SH-SY5Y (cell line): ENCODE data around the gene ARL3.

ENCODE experiments used
- GATA2 ChIP-seq: IDR thresholded peaks from 2 replicates; pipeline ENCODE4 v1.6.1; 2011; ENCODE audit warnings: mild to moderate bottlenecking, low read depth, low read length
- GATA3 ChIP-seq: IDR thresholded peaks from 2 replicates; pipeline ENCODE4 v1.6.1; 2011; ENCODE audit warnings: low read depth, mild to moderate bottlenecking, low read length, moderate library complexity

The ARL3 gene, protein sequence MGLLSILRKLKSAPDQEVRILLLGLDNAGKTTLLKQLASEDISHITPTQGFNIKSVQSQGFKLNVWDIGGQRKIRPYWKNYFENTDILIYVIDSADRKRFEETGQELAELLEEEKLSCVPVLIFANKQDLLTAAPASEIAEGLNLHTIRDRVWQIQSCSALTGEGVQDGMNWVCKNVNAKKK

DNA sequence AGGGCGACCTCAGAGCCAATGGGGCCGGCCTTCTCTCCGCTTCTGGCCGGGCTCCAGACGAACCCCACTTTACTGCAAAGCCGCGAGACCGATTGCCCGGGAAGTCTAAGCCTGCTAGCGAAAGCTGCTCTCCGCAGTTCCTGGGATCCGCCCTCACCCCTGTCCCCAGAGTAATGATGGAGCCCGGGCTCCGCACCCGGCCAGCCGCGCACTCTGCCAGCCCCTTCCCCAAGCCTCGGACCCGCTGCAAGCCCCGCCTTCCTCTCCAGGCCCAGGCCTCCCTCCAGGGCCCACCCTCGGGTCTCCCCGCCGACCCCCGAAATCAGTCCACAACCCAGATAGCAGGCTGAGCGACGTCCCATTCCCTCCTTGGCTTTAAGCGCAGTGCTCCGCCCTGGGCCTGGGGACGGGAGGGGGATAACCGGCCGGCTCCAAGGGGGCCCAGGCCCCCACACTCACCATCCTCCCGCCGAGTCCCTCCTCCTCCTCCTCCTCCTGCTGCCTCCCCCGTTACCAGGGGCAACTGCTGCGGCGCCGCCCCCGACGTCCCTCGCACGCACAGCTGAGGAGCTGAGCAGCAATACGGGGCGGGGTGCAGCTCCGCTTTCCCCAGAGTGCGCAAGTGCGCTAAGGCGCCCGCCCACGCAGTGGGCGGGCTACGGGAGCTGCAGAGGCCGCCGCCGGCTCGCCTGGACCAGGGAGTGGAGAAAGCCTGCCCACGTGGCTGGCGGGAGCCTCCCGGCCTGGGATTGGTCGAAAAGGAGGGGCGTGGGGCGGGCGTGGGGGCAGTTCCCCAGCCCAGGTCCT lies at the start of gene ARL3:
Gene ARL3 (minus strand): TSS at position 584 of the 807 bp plus-strand sequence. CDS start 122 bp downstream, at position 462.
- TF ChIP-seq GATA3 (no peak), GATA2 (no peak; the same call in 1 of the 2 replicates)

DNA sequence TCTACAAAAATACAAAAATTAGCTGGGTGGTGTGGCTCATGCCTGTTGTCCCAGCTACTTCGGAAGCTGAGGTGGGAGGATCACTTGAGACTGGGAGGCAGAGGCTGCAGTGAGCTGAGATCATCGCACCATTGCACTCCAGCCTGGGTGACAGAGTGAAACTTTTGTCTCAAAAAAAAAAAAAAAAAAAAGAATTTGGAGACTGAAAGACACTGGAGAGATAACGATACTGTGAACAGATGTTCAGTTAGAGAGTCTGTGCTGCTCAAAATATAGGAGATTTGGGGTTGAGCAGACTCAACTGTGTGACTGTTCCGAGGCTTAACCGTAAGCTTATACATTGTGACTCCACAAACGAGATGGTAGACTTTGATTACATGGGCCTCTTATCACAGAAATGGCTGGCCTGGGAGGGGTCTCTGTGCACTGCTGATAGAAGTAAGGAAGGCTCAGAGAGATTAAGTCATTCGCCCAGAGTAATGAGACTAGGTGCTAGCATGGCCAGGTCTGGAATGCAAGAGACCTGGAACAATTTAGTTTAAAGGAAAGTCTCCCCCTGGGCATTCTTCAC lies 48.9 kb upstream of the ARL3 start:
- no peak for TF ChIP-seq GATA3
- TF ChIP-seq GATA2 = no peak

DNA sequence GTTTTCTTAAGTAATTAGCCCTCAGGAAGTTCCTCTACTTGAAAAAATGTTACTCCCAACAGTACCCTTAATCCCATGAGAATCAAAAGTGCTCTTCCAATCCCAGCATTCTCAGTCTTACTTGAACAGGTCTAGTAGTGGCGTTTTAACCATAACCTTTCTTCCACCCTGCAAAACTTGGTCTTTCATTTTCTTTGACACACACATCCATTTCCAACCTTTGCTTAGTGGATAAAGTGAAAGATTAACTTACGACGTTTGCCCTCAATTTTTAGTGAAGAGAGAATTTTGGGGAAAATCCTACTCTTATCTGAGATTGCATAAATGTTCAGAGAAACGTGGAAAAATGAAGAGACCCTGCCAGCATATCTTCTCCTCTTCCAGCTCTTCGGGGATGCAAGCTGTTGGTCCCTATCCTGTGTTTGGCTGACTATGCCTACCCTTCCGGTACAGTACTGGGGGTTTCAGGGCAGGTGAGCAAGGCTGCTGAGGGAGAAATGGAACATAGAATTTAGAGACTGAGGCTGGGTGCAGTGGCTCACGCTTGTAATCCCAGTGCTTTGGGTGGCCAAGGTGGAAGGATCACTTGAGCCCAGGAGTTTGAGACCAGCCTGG lies 48.3 kb upstream of the ARL3 start:
- no peak for TF ChIP-seq GATA3
- no peak for TF ChIP-seq GATA2

DNA sequence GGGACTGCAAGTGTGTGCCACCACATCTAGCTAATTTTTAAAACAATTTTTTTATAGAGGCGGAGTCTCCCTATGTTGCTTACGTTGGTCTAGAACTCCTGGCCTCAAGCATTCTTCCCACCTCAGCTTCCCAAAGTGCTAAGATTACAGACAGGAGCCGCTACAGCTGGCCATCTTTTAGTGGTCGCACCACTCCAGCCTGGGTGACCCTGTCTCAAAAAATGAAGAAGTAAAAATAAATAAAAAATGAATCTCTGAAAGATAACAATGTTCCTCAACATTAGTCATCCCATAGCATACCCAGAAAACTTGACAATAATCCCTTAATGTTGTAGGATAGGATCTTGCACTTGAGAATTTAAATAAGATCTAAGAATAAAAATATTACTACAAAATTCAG lies 47.8 kb upstream of the ARL3 start:
- no peak for TF ChIP-seq GATA3
- no peak for TF ChIP-seq GATA2

DNA sequence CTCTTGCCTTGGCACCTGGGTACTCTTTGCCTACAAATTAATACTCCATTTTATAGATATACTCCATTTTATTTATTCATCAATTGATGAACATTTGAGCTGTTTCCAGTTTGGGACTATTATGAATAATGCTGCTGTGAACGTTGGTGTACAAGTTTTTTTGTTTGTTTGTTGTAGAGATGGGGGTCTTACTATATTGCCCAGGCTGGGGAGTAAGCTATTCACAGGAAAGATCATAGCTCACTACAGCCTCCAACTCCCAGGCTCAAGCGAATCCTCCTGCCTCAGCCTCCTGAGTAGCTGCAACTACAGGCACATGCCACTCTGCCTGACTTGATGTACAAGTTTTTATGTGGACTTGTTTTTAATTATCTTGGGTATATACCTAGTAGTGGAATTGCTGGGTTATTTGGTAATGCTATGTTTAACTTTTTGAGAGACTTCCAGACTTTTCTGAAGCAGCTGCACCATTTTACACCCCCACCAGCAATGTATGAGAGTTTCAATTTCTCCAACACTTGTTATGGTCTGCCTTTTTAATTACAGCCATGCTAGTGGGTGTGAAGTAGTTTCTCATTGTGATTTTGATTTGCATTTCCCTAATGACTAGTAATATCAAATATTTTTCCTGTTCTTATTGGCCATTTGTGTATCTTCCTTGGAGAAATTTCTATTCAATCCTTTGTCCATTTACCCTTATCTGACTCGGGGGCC lies 45.5 kb upstream of the ARL3 start:
- TF ChIP-seq GATA3 (no peak), GATA2 (no peak)

DNA sequence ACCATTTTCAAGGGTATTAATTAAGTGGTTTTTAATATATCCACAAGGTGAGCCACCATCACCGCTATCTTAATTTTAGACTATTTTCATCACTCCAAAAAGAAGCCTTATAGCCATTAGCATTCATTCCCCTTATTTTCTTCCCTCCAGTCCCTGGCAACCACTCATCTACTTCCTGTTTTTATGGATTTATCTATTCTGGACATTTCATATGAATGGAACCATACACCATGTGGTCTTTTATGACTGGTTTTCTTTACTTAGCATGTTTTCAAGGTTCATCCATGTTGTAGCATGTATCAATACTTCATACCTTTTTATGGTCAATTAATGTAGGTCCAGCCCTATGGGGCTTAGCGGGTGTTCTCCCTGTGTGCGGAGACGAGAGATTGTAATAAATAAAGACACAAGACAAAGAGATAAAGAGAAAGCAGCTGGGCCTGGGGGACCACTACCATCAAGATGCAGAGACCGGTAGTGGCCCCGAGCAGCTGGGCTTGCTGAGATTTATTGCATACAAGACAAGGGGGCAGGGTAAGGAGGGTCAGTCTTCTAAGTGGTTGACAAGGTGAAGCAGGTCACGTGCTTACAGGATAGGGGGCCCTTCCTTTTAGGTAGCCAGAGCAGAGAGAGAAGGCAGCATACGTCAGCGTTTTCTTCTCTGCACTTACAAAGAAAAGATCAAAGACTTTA lies 44.2 kb upstream of the ARL3 start:
- TF ChIP-seq GATA2 (no peak), GATA3 (no peak)

DNA sequence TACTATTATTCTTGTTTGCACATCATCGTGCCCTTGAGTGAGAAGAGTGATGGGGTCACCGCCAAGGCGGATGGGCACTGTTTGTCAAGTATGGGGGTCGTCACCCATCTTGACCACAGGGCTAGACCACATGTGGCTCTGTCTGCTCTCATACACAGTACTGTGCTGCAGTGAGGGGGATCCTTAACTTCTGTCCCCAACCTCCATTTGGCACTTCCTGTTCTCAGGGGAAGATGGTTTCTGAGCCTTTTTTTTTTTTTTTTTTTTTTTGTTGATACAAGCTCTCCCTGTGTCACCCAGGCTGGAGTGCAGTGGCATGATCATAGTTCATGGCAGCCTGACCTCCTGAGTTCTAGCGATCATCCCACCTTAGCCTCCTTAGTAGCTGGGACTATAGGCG lies 43.1 kb upstream of the ARL3 start:
- TF ChIP-seq GATA3 = no peak
- TF ChIP-seq GATA2 = no peak

DNA sequence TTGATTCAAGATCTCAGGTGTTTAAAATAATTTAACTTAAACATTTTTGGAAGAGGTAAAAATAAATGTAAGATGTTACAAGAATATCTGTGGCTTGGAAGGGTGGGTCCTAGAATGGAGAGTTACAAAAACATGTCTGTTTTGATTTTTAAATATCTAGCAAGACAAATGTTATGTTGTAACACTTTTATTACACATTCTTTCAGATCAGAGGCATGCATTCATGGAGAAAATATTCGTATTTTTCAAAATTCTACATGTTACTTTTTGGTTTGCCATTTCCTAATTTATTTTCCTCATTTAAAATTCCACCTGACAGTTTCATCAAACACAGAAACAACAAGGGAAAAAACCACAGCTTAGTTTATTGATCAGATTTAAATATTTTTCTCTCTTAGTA lies 39.5 kb upstream of the ARL3 start:
- TF ChIP-seq GATA2 = no peak
- TF ChIP-seq GATA3 = no peak

DNA sequence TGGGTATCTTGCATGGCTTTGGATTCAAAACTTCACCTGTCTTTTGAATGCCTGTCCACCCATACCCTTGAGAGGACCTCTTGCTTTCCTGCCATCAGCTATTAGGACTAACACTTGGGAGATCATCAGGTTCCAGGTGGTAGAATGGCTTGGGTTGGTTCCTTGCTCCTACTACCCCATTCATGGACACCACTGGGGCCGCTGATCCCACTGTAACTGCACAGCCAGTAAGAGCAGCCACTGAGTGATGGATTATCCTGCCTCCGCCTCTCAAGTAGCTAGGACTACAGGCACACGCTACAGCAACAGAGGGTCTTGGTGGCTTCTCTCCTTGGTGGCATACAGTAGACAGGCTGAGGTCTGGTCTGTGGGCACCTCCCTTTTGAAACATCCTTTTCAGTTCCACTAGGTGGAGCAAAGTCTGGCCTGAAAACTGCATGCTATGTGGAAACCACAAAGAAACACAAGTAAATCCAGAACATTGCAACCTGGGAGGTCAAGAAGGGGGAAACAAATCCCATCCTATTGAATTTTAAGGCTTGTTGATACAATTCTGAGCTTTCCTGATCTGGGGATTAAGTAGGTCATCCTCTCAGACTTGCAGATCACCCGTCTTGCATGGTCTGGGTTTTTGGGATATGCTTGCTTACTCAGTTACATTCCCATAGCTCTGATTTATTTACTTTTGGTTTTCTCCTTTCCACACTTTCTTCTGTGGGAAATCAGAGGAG lies 38.9 kb upstream of the ARL3 start:
- TF ChIP-seq GATA2 (no peak), GATA3 (no peak)

DNA sequence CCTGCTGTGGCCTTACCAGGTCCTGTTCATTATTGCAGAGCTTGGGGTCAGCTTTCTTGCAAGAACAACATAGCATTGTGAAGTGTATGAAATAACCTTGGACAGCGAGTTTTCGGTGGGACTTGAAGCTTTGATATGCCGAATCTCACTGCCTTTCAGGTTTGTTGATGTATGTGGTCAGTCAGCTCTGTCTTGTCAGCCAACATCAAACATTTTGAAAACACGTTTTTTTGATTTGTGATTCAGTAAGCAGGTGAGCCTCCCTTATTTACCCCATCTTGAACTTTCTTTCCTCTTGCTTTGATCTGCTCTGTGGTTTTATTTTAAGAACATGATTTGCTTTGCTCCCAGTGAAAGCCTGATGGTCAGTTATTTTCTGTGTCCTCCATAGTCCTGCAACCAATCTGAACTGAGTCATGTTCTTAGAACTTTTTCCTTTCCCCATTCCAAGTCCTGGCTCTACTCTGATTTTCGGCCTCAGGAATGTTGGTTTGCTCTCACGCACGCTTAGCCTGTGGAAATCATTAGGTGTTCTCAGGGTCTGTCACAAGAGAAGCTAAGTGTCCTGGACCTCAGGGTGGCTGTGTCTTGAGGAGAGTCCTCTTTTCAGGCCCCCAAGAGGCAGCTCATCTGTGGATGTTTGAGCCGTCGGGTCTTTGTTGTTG lies 38.2 kb upstream of the ARL3 start:
- TF ChIP-seq GATA3 (no peak), GATA2 (no peak)

DNA sequence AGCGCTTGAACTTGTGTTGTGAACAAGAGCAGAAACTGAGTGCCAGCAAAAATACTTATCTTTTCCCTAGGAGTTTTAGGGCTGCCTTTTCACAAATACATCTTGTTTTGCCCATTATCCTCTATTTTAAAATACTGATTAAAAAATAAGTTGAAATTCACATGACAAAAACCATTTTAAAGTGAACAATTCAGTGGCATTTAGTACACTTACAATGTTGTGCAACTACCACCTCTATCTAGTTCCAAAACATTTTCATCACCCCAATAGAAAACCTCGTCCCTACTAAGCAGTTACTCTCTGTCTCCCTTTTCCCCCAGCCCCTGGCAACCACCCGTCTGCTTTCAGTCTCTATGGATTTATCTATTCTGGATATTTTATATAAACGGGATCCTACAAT lies 31.0 kb upstream of the ARL3 start:
- TF ChIP-seq GATA3 = no peak
- TF ChIP-seq GATA2 = no peak

DNA sequence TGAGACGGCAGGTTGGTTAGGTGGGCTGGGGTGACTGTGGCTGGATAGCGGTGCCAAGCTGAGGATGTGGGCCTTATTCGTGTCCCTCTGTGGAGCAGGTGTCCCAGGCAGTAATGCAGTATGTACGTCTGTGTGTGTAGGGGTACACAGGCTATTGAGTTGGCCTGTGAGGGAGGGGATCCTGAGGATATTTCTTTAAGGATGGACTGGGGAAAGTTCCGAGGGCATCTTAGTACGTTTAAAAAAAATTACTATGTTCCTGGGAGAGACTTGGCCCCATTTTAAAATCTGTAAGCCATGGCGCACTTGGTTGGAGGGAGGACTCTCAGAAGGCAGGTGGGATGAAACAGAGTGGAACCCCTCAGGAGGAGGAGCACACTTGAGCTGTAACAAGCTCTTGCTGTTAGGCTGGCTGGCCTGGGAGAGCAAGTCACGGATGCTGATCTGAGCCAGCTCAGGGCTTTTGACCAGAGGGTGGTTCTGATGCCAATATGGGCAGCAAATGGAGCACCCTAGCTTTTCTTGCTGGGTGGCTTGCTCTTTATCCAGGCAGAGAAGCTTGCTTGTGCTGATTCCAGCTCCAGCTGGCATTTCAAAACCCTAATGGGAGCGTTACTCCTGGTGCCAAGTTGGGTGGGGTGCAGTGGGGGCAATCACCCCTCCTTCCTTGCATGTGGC lies 30.3 kb upstream of the ARL3 start:
- TF ChIP-seq GATA3 (no peak), GATA2 (no peak)
